HG03159 (cell line): ENCODE results near the gene HIGD1B.

Experiments
- ATAC-seq: cut with Tn5 transposase; IDR thresholded peaks from one replicate; pipeline ENCODE4 v1.9.1; 2021; ENCODE audit warnings: mild to moderate bottlenecking, moderate library complexity; ENCODE audit not compliant: unreplicated experiment

Gene HIGD1B

DNA sequence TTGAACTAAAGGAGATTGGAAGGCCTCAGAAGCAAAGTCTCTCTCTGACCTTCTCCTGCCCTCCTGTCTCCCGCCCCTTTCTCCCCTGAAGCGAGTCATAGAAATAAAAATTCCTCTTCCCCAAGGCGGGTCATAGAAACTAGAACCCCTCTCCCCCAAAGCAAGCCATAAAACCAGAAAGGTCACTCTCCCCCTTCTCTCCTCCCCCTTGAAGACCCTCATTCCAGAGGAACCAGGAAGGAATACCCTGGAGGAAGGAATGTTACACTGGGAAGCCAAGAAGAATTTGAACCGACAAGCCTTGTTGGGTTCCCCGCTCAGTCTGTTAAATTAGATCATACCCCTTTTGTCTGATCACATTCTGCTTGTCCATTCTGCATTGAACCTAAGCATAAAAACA is 14.9 kb upstream of the HIGD1B start:
- no peak for ATAC-seq

DNA sequence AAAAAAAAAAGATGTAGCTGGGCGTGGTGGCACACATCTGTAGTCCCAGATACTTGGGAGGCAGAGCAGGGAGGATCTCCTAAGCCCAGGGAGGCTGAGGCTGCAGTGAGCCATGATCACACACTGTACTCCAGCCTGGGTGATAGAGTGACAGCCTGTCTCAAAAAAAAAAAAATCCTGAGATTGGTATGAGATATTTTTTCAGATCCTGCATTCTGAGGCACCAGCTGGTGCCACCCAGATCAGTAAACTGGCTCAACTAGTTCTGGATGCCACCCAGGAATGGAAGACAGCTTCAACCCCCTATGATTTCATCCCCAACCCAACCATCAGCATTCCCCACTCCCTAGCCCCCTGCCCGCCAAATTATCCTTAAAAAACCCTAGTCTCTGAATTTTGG is 10.5 kb upstream of the HIGD1B start:
- no peak for ATAC-seq

GRCh38 chr17:44840274-44840673 is 7.4 kb upstream of the HIGD1B start:
- no peak for ATAC-seq

DNA sequence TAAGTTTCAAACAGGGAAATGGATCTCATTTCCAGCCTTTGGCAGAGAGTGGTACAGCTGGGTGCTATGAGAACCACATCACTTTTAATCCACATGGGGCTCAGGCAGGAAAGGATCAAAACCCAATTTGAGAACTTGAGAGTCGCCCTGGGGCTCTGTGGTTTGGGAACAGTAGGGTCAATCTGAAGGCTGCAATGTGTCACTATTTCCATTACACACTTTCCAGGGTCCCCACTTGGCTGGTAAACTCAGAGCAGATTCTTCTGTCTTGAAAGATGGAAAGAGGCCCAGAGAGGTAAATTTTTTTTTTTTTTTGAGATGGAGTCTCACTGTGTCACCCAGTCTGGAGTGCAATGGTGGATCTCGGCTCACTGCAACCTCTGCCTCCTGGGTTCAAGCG is 6.7 kb upstream of the HIGD1B start:
- ATAC-seq, result no peak

DNA sequence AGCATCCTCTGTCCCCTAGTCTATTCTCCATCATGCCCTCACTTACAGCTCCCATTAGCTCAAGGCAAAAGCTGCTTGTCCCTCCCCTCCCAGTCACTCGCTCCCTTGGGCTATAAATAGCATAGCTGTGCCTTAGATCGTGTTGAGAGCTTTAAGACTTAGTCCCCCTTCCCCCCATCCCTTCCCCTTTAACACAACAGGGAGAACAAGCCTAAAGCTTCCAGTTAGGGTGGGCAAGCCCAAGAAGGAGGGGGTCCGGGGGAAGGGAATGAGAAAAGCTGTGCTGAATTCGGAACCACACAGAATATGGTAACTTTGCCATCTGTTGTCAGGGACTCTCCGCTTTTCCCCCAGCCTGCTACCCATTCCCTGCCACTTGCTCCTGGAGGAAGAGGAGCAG is 4.9 kb upstream of the HIGD1B start:
- no peak for ATAC-seq

DNA sequence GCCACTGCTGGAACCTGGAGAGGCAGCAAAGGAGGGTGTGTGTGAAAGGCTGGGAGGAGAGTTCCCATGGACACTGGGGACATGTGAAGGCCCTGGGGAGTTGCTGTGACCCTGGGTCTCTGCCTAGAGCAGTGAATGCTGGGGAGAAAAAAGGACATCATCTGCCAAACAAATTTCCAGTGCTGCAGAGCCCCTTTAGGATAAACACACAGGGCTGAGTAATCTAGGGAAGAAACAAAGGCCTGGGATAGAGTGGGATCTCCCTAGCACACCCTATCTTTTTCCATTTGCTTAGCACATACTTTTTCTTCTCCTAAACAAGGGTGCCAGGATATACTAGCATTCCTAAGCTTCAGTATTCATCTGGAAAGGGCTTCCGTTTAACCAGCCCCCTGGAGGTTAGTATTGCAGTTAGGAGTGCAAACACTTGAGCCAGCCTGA is 3.3 kb upstream of the HIGD1B start:
- ATAC-seq, result no peak

DNA sequence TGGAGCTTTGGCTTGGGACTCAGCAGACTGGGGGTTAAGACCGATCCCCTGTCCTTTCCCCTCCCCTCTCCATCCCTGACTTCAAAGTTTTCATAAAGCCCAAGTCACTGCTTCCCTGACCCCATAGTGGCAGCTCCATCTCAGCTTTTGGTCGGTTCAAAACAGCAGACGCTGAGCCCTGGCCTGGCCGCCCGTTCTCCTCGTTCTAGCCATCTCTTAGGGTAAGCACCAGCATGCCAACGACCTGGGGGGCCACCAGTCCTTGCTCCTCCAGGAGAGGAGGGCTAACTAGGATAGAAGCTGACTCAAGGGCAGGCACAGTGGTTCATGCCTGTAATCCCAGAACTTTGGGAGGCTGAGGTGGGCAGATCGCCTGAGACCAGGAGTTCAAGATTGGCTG is 1.5 kb upstream of the HIGD1B start:
- no peak for ATAC-seq

- no peak for ATAC-seq
These were observed 643 bp downstream of the HIGD1B start for GRCh38 chr17:44848257-44848795.

DNA sequence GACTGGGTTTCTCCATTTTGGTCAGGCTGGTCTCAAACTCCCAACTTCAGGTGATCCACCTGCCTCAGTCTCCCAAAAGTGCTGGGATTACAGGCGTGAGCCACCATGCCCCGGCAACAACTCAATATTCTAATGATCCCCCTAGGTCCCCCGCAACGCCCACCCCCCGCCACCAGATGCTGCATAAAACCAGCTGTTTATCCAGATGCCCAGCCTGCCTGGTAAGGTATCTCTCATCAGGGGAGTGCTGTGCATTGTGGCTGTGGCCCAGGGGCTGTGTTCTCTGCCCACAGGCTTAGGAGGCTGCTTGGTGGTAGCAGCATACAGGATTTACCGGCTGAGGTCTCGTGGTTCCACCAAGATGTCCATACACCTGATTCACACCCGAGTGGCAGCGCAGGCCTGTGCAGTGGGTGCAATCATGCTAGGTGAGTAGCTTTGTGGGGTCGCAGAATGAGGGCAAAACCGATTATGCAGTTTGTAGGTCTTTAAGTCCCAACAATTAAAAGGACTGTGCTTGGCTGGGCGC is 1.3 kb downstream of the HIGD1B start:
- ATAC-seq, result no peak

GRCh38 chr17:44850025-44850424 is 2.3 kb downstream of the HIGD1B start:
- no peak for ATAC-seq

GRCh38 chr17:44850612-44851011 is 2.9 kb downstream of the HIGD1B start:
- ATAC-seq, result no peak

GRCh38 chr17:44854192-44854591 is 6.5 kb downstream of the HIGD1B start:
- ATAC-seq, result no peak

DNA sequence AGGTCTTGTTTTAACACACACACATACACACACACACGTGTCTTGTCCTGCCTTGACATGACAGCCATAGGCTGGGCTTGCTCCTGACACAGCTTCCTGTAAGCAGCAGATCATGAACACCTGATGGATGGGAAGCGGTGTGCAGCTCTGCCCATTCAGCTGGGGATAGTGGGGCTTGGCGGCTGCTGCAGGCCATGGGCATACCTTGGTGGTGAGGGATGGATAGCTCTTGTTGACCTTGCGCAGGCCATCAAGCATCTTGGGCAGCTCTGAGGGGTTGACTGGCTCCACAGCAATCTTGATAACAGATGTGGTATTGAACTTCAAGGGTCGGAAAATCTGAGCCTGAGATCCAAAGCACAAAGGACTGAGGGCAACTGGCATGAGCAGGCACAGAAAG is 12.0 kb downstream of the HIGD1B start:
- no peak for ATAC-seq

DNA sequence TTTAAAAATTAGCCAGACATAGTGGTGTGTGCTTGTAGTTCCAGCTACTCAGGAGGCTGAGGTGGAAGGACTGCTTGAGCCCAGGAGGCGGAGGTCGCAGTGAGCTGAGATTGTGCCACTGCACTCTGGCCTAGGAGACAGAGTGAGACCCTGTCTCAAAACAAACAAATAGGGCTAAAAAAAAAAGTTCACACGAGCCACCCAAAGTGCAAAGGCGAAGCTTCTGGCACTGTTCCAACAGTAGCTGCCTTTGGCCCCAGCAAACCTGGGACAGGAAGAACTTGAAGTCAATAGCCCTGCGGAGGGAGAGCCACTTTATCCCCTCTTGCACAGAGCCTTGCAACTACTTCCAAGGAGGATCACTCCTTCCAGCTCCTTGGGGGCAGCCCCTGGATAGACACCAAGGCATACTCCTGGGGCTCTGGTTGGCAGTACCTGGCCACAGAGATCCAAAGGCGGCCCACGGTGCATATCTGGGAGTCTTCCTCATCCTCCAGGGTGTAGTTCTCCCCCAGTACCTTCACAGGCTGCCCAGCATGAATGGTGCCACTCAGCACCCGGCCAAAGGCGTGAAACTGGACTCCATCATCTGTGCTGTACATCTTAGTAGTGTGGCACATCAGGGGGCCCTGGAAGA is 14.7 kb downstream of the HIGD1B start:
- ATAC-seq, result no peak

- no peak for ATAC-seq
These were observed 15.6 kb downstream of the HIGD1B start for GRCh38 chr17:44863061-44863918.

- ATAC-seq, result no peak
These were observed 17.1 kb downstream of the HIGD1B start for GRCh38 chr17:44864831-44865230.

DNA sequence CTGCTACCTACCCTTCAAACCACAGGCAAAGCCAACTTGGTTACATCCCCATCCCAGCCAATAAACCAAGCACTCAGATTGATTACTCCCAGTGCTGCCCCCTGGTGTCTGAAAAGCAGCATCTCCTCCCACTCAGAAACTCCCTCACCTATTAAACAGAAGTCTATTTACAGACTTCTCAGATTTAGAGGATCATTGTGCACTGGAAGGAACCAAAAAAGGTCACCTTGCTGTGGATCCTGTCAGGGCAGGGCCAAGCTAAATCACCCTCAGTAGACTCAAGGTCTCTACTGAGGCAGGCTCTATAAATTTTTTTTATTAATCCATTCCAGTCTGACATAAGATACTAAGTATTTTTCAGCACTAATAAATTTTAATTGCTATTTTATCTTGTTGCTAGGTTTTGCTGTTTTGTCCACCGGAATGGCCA is 17.6 kb downstream of the HIGD1B start:
- ATAC-seq, result no peak

- no peak for ATAC-seq
These were observed 18.2 kb downstream of the HIGD1B start for GRCh38 chr17:44865931-44866330.

GRCh38 chr17:44867841-44868240 is 20.2 kb downstream of the HIGD1B start:
- no peak for ATAC-seq

GRCh38 chr17:44871556-44871955 is 23.9 kb downstream of the HIGD1B start:
- ATAC-seq, result no peak

- ATAC-seq, result no peak
These were observed 24.6 kb downstream of the HIGD1B start for GRCh38 chr17:44872131-44872768.
